ENCODE measurements around the gene OR8G1.
"Not testable (repeated sequence)": the region's sequence is repeated elsewhere in the genome, so short reads cannot be mapped to it uniquely, and the experiment has no call there.

- TF ChIP-seq CTCF (IDR thresholded peaks at IDR 0.05); POLR2AphosphoS5 (IDR thresholded peaks at IDR 0.05); POLR2A (IDR thresholded peaks at IDR 0.05; ENCODE audit: low read depth): not testable (repeated sequence)
Measured at GRCh38 chr11:124270886-124271285, 30.0 kb downstream of the OR8G1 start.

Data from esophagus muscularis mucosa (tissue), 3 donors.